IPS DF 6.9 (cell line): ENCODE data around the gene WDR35.

ENCODE experiments used
- DNase-seq: peaks from one replicate; pipeline ENCODE4 v3.0.0-alpha.2; 2013; ENCODE audit warnings: low read depth, low spot score
- H3K27ac ChIP-seq: one replicate; pipeline ENCODE4 v1.5.1; 2013; ENCODE audit warnings: low read length, control low read depth
- H3K27me3 ChIP-seq: 2 replicates; pipeline ENCODE4 v1.6.1; 2013; ENCODE audit warnings: mild to moderate bottlenecking, low read length; ENCODE audit not compliant: control insufficient read depth, insufficient read depth
- H3K36me3 ChIP-seq: 2 replicates; pipeline ENCODE4 v1.6.1; 2013; ENCODE audit warnings: low read length; ENCODE audit not compliant: control insufficient read depth, insufficient read depth
- H3K4me1 ChIP-seq: 2 replicates; pipeline ENCODE4 v1.6.1; 2013; ENCODE audit warnings: low read length; ENCODE audit not compliant: control insufficient read depth, insufficient read depth
- H3K4me3 ChIP-seq: 2 replicates; pipeline ENCODE4 v1.5.1; 2013; ENCODE audit warnings: mild to moderate bottlenecking, low read length
- H3K9me3 ChIP-seq: 2 replicates; pipeline ENCODE4 v1.6.1; 2013; ENCODE audit warnings: low read length, inconsistent platforms; ENCODE audit not compliant: control insufficient read depth, insufficient read depth
- WGBS: extraction: QIAGEN DNeasy Blood & Tissue Kit; methylation state at CpG from one replicate; pipeline ENCODE4 v1.1.7; 2013; ENCODE audit warnings: mixed read lengths, missing lambda C conversion rate; ENCODE audit not compliant: insufficient read length, insufficient coverage; 5-methylcytosine and 5-hydroxymethylcytosine counted together

WDR35 gene

DNA sequence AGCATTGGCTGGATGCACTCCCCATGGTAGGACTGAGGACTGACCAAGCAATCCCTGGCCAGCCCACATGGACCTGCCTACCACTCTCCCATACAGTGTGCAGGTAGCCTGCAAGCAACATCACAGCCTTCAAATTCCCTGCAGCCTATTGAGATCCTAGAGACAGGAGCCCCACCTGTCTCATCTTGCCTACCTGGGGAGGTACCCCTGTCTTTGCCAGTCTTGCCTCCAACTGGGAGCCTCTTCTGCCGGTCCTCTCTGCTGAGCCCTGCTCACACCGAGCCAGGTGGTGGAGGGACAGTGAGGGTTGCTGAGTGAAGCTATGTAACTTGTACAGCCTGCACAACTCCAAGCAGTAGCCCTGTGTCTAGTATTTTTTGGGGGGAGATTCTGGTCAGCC is 118.1 kb downstream of the WDR35 start:
- no CpG with 5 or more reads among the region's 2 CpGs for WGBS
- H3K36me3 ChIP-seq = no peaks in the 10 kb centered on the region; the same call in 1 of the 2 replicates
- no peak overlapping the region for H3K27ac ChIP-seq
- H3K4me1 ChIP-seq = peaks cover 1% of the 10 kb centered on the region; the same call in 1 of the 2 replicates
- H3K27me3 ChIP-seq = peaks cover 4% of the 10 kb centered on the region; the same call in 1 of the 2 replicates
- H3K9me3 ChIP-seq = no peaks in the 10 kb centered on the region
- no peak for DNase-seq
- no peak overlapping the region; the same call in 1 of the 2 replicates for H3K4me3 ChIP-seq

- no peaks in the 10 kb centered on the region for H3K9me3 ChIP-seq
- H3K36me3 ChIP-seq = no peaks in the 10 kb centered on the region; the same call in 1 of the 2 replicates
- no CpG with 5 or more reads among the region's 4 CpGs for WGBS
Measured at GRCh38 chr2:19870792-19871191, 119.1 kb downstream of the WDR35 start.

GRCh38 chr2:19868701-19869580 is 121.0 kb downstream of the WDR35 start:
- Histone ChIP-seq H3K27ac (no peak overlapping the region), H3K27me3 (peaks cover 4% of the 10 kb centered on the region; the same call in 1 of the 2 replicates), H3K4me1 (peaks cover 1% of the 10 kb centered on the region; the same call in 1 of the 2 replicates), H3K9me3 (no peaks in the 10 kb centered on the region), H3K4me3 (peak overlapping the region; percentile 46; the same call in 1 of the 2 replicates), H3K36me3 (no peaks in the 10 kb centered on the region; the same call in 1 of the 2 replicates)
- no CpG with 5 or more reads among the region's 52 CpGs for WGBS
- peak; percentile 22 for DNase-seq

More at GRCh38 chr2:19870792-19871191, 119.1 kb downstream of the WDR35 start:
- no peak overlapping the region for H3K27ac ChIP-seq
- DNase-seq = no peak
- peaks cover 4% of the 10 kb centered on the region; the same call in 1 of the 2 replicates for H3K27me3 ChIP-seq
- H3K4me1 ChIP-seq = peaks cover 1% of the 10 kb centered on the region; the same call in 1 of the 2 replicates
- no peak overlapping the region for H3K4me3 ChIP-seq

DNA sequence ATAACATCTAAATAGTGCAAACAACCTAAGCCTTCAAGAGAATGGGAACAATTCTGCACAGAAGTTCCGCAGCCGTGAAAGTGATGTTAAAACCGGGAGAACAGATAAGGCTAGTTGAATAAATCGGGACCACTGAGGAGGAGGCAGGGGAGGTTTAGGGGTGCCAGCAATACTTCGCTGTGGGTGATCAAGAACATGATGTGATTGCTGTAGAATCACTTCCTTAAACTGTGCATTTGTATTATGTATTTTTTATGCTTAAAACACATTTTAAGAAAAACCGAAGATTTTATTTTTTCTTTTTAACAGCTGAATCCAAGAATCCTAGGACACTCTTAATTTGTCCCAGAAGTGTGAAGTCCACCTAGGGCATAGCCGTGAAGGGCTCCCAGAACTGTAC is 121.7 kb downstream of the WDR35 start:
- peak overlapping the region; percentile 46; the same call in 1 of the 2 replicates for H3K4me3 ChIP-seq
- WGBS = no CpG with 5 or more reads among the region's 7 CpGs
- DNase-seq = no peak
- H3K27me3 ChIP-seq = peaks cover 4% of the 10 kb centered on the region; the same call in 1 of the 2 replicates
- peaks cover 1% of the 10 kb centered on the region; the same call in 1 of the 2 replicates for H3K4me1 ChIP-seq
- no peak overlapping the region for H3K27ac ChIP-seq
- H3K36me3 ChIP-seq = no peaks in the 10 kb centered on the region; the same call in 1 of the 2 replicates
- no peaks in the 10 kb centered on the region for H3K9me3 ChIP-seq

GRCh38 chr2:19866771-19867170 is 123.1 kb downstream of the WDR35 start:
- Histone ChIP-seq H3K27ac (no peak overlapping the region), H3K27me3 (peaks cover 4% of the 10 kb centered on the region; the same call in 1 of the 2 replicates), H3K36me3 (no peaks in the 10 kb centered on the region; the same call in 1 of the 2 replicates), H3K4me1 (peaks cover 1% of the 10 kb centered on the region; the same call in 1 of the 2 replicates), H3K9me3 (no peaks in the 10 kb centered on the region), H3K4me3 (no peak overlapping the region)
- WGBS = no CpG with 5 or more reads among the region's 2 CpGs
- no peak for DNase-seq

- H3K4me3 ChIP-seq = no peak overlapping the region
- WGBS = no CpG with 5 or more reads among the region's 2 CpGs
- H3K36me3 ChIP-seq = no peaks in the 10 kb centered on the region; the same call in 1 of the 2 replicates
- peaks cover 4% of the 10 kb centered on the region; the same call in 1 of the 2 replicates for H3K27me3 ChIP-seq
- H3K27ac ChIP-seq = no peak overlapping the region
- peaks cover 1% of the 10 kb centered on the region; the same call in 1 of the 2 replicates for H3K4me1 ChIP-seq
- no peak for DNase-seq
- H3K9me3 ChIP-seq = no peaks in the 10 kb centered on the region
Measured at GRCh38 chr2:19865151-19865550, 124.8 kb downstream of the WDR35 start.

GRCh38 chr2:19864381-19864780 is 125.5 kb downstream of the WDR35 start:
- Histone ChIP-seq H3K27ac (no peak overlapping the region), H3K36me3 (no peaks in the 10 kb centered on the region; the same call in 1 of the 2 replicates)

DNA sequence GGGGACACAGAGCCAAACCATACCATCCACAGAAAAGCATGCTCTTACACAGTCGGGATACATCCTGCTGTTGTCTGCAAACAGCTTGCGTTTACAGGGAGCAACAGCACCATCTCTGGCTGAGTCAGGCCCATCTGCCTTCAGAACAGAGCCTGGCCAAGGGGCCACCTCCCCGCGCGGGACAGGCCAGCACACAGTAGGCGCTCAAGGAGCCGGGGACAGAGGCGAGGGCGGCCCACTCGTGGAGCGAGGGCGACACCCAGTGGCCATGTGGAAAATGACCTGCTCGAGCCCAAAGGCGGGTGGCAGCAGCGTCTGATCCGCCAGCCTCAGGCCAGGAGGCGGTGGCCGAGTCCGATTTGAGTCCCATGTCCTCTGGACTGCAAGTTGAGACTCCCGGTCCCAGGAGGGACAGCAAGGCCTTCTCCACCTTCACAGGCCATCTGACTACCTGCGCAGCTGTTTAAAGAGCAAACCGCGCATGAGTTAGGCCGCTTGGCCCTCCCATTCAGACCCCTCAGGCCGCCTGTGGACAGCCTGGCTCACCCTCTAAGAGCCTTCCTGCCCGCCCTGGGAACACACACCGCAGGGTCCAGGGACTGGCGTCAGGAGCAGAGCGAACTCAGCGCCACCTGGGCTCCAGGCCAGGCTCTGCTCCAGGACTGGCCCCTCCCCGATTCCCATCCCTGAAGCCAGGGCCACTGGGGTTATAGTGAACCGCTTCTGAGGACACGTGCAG is 126.4 kb downstream of the WDR35 start:
- DNase-seq = peak; percentile 87

More at GRCh38 chr2:19864381-19864780, 125.5 kb downstream of the WDR35 start:
- Histone ChIP-seq H3K9me3 (no peaks in the 10 kb centered on the region), H3K27me3 (peaks cover 2% of the 10 kb centered on the region; the same call in 1 of the 2 replicates), H3K4me3 (no peak overlapping the region), H3K4me1 (peaks cover 1% of the 10 kb centered on the region; the same call in 1 of the 2 replicates)
- no peak for DNase-seq
- WGBS = no CpG with 5 or more reads among the region's 11 CpGs

DNA sequence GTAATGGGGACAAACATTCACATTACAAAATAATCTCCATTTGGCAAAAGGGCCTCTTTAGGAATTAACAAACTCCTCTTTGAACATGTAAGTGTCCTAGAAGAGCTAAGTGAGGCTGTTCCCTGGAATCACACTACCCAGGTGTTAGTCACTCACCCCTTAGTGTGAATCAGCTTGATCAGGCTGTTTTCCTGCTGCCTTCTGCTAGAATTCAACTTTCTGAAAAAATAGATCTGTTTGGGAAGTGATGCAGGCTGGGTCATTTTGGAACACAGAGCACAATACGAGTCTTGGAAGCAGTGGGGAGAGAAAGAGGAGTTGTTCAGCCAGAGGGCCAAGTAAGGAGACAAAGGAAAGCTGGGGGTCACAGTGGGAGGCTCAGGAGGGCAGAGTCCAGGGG is 128.1 kb downstream of the WDR35 start:
- no peaks in the 10 kb centered on the region for H3K36me3 ChIP-seq
- no peak overlapping the region for H3K27ac ChIP-seq
- no CpG with 5 or more reads among the region's 1 CpG for WGBS
- H3K4me1 ChIP-seq = no peaks in the 10 kb centered on the region
- no peaks in the 10 kb centered on the region for H3K9me3 ChIP-seq
- H3K4me3 ChIP-seq = no peak overlapping the region
- H3K27me3 ChIP-seq = no peaks in the 10 kb centered on the region
- DNase-seq = no peak

More for the DNA sequence above, 126.4 kb downstream of the WDR35 start:
- no CpG with 5 or more reads among the region's 33 CpGs for WGBS
- H3K9me3 ChIP-seq = no peaks in the 10 kb centered on the region
- H3K36me3 ChIP-seq = no peaks in the 10 kb centered on the region
- peak overlapping the region; percentile 11; the same call in 1 of the 2 replicates for H3K4me3 ChIP-seq
- peaks cover 2% of the 10 kb centered on the region; the same call in 1 of the 2 replicates for H3K27me3 ChIP-seq
- no peak overlapping the region for H3K27ac ChIP-seq
- H3K4me1 ChIP-seq = no peaks in the 10 kb centered on the region
